ENCODE results near the gene EIF4G3. TPM values are rescaled to one million over a fixed set of nuclear protein-coding genes. Genes with fewer than 3 reads are reported as not detected.

Gene EIF4G3
- total and polyA plus RNA-seq, 9 of the 15 experiments (the other 6 are each of a cell fraction or from before 2014, with no cell fraction given), result 6.7 to 40.5 (median 32.1) TPM

DNA sequence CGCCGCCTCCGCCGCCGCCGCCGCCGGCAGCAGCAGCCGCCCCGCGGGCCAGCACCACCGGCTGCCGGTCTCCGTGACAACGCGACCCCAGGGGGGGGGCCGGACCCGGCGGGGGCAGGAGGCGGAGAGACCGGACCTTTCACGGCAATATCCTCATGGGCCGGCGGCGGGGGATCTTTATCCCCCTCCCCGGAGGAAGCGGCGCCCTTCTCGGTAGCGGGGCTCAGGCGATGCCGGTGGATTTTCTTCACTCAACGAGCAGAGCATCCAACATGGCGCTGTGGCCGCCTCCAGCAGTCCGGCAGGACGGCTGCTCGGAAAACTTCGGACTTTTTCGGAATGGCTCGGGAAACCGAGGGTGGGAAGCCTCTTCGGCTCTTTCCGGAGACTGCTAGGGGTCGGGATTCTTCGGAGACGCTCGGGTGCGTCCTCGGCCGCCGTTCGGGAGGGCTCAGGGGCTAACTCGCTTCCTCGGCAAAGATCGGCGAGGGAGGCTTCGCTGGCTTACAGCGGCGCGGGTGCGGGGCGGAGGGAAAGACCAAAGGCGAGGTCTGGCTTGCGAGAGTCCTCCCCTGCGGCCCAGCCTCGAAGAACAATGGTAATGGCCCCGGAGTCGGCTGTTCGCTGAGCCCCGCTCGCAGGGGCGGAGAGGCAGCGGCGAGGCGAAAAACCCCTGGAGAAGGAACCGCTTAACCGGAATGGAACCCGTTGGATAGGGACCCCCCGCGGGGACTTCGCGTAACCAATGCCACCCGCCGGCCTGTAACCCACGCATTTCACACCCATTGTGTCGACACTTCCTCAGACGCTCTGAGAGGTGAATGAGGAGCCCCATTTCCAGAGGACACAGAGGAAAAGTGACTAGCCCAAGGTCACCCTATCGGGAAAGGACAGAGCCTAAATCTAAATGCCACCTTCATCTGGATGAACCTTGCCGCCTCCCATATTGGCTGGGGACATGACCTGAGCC lies at the start of gene EIF4G3 (continued):
- TF ChIP-seq TEAD4 (IDR thresholded peaks at IDR 0.05; ENCODE audit: low read length) (0 out of 2 replicates have a peak, but pooled peaks have one; percentile 19), TEAD4 (CRISPR knock-in tag; IDR thresholded peaks at IDR 0.05; ENCODE audit: borderline replicate concordance) (no peak), ATF7 (IDR thresholded peaks at IDR 0.05) (peak; percentile 56), NCOA2 (IDR thresholded peaks at IDR 0.05; ENCODE audit: partially characterized antibody in 2 of 2) (no peak), POLR2A (conservative IDR thresholded peaks at IDR 0.05) (peak; percentile 90), L3MBTL2 (IDR thresholded peaks at IDR 0.05) (peak; percentile 99), ZNF384 (IDR thresholded peaks at IDR 0.05; ENCODE audit: low read depth, low read length) (no peak), ATF6 (CRISPR knock-in tag; IDR thresholded peaks at IDR 0.05) (no peak), TAF7 (tag; IDR thresholded peaks at IDR 0.05) (peak; percentile 89), ZNF408 (CRISPR knock-in tag; IDR thresholded peaks at IDR 0.05; ENCODE audit: low read depth) (no peak), PHTF2 (CRISPR knock-in tag; IDR thresholded peaks at IDR 0.05) (no peak), ZNF584 (CRISPR knock-in tag; IDR thresholded peaks at IDR 0.05; ENCODE audit: low read depth) (no peak), ZNF766 (CRISPR knock-in tag; conservative IDR thresholded peaks at IDR 0.05) (no peak), KDM2B (CRISPR knock-in tag; IDR thresholded peaks at IDR 0.05) (peak; percentile 72; the same call in 1 of the 2 replicates), NBN (IDR thresholded peaks at IDR 0.05; ENCODE audit: low read depth) (no peak), ZNF12 (CRISPR knock-in tag; IDR thresholded peaks at IDR 0.05) (no peak), CTCF (IDR thresholded peaks at IDR 0.05 in 2 of 3, conservative IDR thresholded peaks at IDR 0.05 in 1 of 3; ENCODE audit: insufficient read depth in 2 of 3, low read depth in 1 of 3, low read length in 3 of 3) (no peak), PHB (CRISPR knock-in tag; IDR thresholded peaks at IDR 0.05) (no peak), MEF2A (IDR thresholded peaks at IDR 0.05; ENCODE audit: control insufficient read depth, low read depth, low read length) (no peak), TBL1XR1 (IDR thresholded peaks at IDR 0.05; ENCODE audit: low read length in 2 of 2) (0 out of 4 replicates have a peak, but pooled peaks of 1 of the 2 experiments have one; percentile 22), RAD21 (CRISPR knock-in tag; conservative IDR thresholded peaks at IDR 0.05 in 1 of 2, IDR thresholded peaks at IDR 0.05 in 1 of 2) (no peak)
- TF ChIP-seq, protein P1, sequence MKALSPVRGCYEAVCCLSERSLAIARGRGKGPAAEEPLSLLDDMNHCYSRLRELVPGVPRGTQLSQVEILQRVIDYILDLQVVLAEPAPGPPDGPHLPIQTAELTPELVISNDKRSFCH (CRISPR knock-in tag; IDR thresholded peaks at IDR 0.05), result no peak
- TF ChIP-seq, protein P1 (tag; IDR thresholded peaks at IDR 0.05), result peak; percentile 94

Data from K562 (cell line).